ENCODE results near the gene TEX28. TPM values are rescaled to one million over a fixed set of nuclear protein-coding genes. Genes with fewer than 3 reads are reported as not detected.
"Not testable (repeated sequence)": the region's sequence is repeated elsewhere in the genome, so short reads cannot be mapped to it uniquely, and the experiment has no call there.

Gene TEX28
- polyA plus RNA-seq, 3 donors = not detected

- 81 to 93% (median 81%) methylated on average over 3 of the region's 3 CpGs for WGBS, 3 donors
Observed at GRCh38 chrX:154315416-154315815, 20.5 kb upstream of the TEX28 start.

GRCh38 chrX:154313147-154313546 lies 18.2 kb upstream of the TEX28 start:
- no peak overlapping the region for H3K27ac ChIP-seq (ENCODE audit: low read depth, low read length)
- 72 to 81% (median 78%) methylated on average over 5 of the region's 5 CpGs for WGBS, 3 donors

More at GRCh38 chrX:154315416-154315815, 20.5 kb upstream of the TEX28 start:
- H3K27ac ChIP-seq (ENCODE audit: low read depth, low read length) = no peak overlapping the region

DNA sequence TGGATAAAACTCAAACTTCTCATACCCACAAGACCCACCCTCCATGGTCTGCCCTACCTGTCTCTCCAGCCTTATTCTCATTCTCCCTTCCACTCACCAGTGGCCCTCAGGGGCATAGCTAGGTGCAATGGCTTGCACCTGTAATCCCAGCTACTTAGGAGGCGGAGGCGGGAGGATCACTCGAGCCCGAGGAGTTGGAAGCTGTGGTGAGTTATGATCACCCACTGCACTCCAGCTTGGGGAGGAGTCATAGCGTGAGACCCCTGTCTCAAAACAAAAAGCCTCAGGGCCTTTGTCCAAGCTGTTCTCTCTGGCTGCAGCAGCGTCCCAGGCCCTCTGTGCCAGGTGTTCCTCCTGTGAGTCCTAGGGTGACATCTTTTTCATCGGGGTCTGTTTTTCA lies 17.2 kb upstream of the TEX28 start:
- no peak overlapping the region for H3K27ac ChIP-seq (ENCODE audit: low read depth, low read length)
- 91 to 96% (median 93%) methylated on average over 6 to 7 of the region's 7 CpGs for WGBS, 3 donors

GRCh38 chrX:154310616-154311536 lies 16.0 kb upstream of the TEX28 start:
- 65 to 83% (median 80%) methylated on average over 16 to 19 of the region's 19 CpGs for WGBS, 3 donors
- no peak overlapping the region for H3K27ac ChIP-seq (ENCODE audit: low read depth, low read length)

DNA sequence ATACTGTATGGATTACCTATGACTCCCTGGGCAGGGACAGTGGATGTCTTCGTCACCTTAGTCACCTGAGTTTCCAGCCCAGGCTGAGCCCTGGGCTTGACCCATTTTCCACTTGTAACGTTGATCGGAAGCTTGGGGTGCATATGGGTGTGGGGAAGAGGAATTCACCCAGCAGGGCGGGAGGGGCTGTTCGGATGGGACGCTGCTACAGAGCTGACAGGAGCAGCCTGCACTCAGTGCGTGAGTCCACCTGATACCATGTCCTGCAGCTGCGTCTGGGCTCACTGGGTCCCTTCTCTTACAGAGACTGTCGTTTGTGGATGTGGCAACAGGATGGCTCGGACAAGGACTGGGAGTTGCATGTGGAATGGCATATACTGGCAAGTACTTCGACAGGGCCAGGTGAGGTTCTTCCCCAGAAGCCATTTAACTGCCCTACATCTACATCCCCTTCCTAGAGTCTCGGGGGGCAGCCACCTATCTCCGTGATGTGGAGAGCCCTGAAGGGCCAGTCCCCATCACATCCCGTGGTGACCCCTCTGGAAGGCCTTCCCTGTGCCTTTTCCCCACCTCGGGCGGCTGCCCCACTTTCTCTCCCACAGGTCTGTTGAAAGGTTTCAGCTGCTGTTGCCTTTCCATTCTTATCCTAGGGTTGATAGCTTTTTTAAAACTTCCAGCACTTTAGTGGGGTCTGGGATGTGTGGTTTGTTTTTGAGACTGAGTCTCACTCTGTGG lies 14.3 kb upstream of the TEX28 start:
- 74 to 89% (median 84%) methylated on average over 16 of the region's 16 CpGs for WGBS, 3 donors
- H3K27ac ChIP-seq (ENCODE audit: low read depth, low read length) = no peak overlapping the region

DNA sequence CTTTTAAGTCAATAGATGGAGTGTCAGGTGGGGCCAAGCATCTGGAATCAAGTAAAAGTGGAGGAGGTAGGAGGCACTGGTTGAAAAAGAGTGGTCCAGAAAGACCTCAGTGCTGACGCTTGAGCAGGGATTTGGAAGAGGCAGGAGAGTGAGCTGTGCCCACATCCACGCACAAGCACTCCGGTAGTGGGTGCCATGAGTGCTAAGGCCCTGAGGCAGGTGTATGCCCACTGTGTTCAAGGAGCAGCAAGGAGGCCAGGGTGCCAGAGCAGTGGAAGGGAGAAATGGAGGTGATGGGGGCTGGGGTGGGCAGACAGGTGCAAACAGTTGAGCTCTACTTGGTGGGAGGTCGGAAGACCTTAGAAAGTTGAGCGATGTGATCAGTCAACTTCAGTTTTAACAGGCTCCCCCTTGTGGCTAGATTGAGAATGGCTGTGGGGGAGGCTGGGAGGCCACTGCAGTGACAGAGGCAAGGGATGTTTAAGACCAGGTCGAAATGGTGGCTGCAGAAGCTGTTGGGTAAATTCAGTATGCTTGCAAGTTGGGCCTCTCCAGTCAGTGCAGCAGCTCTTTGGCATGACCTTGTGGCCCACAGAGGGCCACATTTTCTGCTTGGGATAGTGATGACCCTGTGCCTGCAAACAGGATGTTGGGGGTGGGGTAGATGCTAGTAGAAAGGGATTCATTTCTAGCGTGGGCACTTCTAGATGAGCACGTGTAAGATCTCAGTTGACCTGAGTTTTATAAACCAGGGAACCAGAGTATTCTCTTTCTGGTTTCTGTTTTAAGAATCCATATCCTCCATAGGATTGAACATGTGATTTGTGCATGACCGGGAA lies 13.4 kb upstream of the TEX28 start:
- H3K27ac ChIP-seq (ENCODE audit: low read depth, low read length) = no peak overlapping the region
- 45 to 57% (median 48%) methylated on average over 9 of the region's 9 CpGs for WGBS, 3 donors

- WGBS, 3 donors = 76 to 77% (median 77%) methylated on average over 6 of the region's 6 CpGs
Observed at GRCh38 chrX:154307202-154307601, 12.3 kb upstream of the TEX28 start.

DNA sequence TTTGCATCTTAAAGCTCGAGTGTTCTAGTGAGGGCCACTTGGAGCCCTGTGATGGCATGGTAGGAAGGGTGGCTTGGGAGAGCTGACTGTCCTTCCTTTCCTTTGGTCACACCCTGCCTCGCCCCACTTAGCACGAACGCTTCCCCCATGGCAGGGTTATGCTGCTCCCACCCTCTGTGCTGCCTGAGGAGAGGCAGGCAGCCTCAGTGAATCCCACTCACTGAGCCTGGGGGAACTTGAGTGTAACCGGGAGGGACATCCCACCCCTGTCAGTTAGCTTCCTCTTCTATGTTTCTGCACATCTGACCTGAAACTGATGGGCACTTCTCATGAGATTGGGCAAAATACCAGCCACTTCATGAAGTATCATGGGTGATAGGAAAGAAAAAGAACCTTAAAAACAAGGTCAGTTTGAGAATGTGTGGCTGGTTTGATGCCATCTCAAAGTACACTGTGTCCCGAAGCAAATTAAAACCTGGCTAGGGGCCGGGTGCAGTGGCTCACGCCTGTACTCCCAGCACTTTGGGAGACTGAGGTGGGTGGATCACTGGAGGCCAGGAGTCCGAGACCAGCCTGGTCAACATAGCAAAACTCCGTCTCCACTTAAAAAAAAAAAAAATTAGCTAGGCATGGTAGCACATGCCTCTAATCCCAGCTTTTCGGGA lies 10.7 kb upstream of the TEX28 start:
- H3K27ac ChIP-seq (ENCODE audit: low read depth, low read length) = no peak overlapping the region

More at GRCh38 chrX:154307202-154307601, 12.3 kb upstream of the TEX28 start:
- no peak overlapping the region for H3K27ac ChIP-seq (ENCODE audit: low read depth, low read length)

DNA sequence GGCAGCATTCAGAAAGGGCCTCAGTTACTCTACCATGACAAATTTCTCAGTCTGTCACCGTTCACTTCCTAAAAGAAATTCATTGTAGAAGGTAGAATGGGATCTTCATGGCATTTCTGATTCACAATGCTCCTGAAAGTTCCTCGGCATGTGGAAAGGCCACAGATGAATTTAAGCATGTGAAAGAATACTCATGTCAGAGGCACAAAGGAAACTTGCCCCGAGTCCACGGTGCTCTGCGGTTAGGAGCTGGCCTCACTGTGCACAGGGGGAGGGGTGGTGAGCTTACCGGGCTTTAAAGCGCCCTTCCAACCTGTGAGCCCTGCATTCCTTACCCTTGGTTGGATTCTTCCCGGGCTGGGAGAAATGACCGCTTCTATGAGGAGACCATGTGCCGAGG lies 9.9 kb upstream of the TEX28 start:
- no peak overlapping the region for H3K27ac ChIP-seq (ENCODE audit: low read depth, low read length)
- WGBS, 3 donors = 77 to 90% (median 84%) methylated on average over 6 to 10 of the region's 10 CpGs

More for the DNA sequence above, 10.7 kb upstream of the TEX28 start:
- 76 to 87% (median 77%) methylated on average over 10 to 11 of the region's 11 CpGs for WGBS, 3 donors

DNA sequence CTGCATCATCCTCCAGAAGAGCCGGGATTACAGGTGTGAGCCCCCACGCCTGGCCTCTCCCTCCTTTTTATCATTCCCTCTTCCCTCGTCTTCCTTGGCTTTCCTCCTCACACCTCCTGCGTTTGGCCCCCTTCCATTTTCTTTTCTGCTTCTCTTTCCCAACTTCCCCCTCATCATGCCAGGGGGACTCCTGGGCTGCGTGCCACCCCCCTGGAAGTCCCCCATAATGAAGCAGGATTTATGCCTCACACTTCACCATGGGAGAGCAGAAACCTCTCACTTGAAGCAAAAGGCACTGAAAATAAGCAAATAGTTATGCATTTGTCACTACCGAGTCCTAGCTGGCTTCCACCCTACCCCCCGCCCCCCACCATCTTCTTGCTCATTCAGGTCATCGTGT lies 8.6 kb upstream of the TEX28 start:
- H3K27ac ChIP-seq (ENCODE audit: low read depth, low read length) = no peak overlapping the region
- 69 to 75% (median 70%) methylated on average over 7 to 8 of the region's 8 CpGs for WGBS, 3 donors

- not testable (repeated sequence) for H3K27ac ChIP-seq (ENCODE audit: low read depth, low read length)
- 85 to 89% (median 88%) methylated on average over 6 to 7 of the region's 7 CpGs for WGBS, 3 donors
Observed at GRCh38 chrX:154302998-154303397, 8.1 kb upstream of the TEX28 start.

DNA sequence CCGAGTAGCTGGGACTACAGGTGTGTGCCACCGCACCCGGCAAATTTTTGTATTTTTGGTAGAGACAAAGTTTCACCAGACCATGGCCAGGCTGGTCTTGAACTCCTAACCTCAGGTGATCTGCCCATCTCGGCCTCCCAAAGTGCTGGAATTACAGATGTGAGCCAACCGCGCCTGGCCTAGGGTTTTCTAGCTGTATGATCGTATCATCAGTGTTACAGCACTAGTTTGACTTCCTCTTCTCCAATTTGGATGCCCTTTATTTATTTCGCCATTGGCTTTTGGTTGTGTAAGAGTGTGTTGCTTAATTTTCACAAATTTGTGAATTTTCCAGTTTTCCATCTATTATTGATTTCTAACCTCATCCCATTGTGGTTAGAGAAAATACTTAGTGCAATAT lies 5.9 kb upstream of the TEX28 start:
- 66 to 90% (median 75%) methylated on average over 8 of the region's 8 CpGs for WGBS, 3 donors
- no peak overlapping the region for H3K27ac ChIP-seq (ENCODE audit: low read depth, low read length)

- no peak overlapping the region for H3K27ac ChIP-seq (ENCODE audit: low read depth, low read length)
- 78 to 87% (median 83%) methylated on average over 7 of the region's 7 CpGs for WGBS, 3 donors
Observed at GRCh38 chrX:154298312-154298711, 3.4 kb upstream of the TEX28 start.

DNA sequence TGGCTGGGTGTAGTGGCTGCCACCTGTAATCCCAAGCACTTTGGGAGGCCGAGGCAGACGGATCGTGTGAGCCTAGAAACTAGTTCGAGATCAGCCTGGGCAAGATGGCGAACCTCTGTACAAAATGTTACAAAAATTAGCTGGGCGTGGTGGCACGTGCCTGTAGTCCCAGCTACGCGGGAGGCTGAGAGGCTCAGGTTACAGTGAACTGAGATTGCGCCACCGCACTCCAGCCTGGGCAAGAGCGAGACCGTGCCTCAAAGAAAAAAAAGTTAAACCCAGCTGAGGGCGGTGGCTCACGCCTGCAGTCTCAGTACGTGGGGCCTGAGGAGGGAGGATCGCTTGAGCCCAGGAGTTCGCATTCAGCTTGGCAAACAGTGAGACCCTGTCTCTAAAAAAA lies 1.8 kb upstream of the TEX28 start:
- no peak overlapping the region for H3K27ac ChIP-seq (ENCODE audit: low read depth, low read length)
- 87 to 91% (median 89%) methylated on average over 18 of the region's 18 CpGs for WGBS, 3 donors

- WGBS, 3 donors = 96 to 97% (median 96%) methylated on average over 31 to 37 of the region's 37 CpGs
- H3K27ac ChIP-seq (ENCODE audit: low read depth, low read length) = no peak within 1 kb of the TSS
Observed at GRCh38 chrX:154295664-154296310, 863 bp upstream of the TEX28 start, which contains the start of gene TKTL1. Gene TKTL1, plus strand, starts transcription at chrX:154295795. Its CDS starts 65 bp downstream, at chrX:154295860.

DNA sequence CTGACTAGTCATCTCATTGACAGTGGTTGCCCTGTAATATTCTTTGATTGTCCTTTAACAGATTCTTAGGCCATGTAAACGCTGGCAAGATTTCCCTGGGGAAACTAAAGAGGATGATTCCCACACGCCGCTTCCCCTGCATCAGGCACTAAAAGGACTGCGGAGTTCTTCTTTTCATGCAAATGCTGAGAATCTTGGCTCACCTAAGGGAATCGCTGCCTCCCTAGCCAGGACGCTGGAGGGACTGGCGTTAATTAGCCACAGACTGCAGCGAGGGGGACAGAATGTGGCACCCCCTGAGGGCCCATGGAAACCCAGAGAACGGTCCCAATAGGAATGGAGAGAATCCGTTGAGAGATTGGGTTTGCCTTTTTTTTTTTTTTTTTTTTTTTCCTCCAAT lies 8.5 kb downstream of the TEX28 start:
- not testable (repeated sequence) for H3K27ac ChIP-seq (ENCODE audit: low read depth, low read length)
- WGBS, 3 donors = no CpG with 5 or more reads among the region's 10 CpGs

DNA sequence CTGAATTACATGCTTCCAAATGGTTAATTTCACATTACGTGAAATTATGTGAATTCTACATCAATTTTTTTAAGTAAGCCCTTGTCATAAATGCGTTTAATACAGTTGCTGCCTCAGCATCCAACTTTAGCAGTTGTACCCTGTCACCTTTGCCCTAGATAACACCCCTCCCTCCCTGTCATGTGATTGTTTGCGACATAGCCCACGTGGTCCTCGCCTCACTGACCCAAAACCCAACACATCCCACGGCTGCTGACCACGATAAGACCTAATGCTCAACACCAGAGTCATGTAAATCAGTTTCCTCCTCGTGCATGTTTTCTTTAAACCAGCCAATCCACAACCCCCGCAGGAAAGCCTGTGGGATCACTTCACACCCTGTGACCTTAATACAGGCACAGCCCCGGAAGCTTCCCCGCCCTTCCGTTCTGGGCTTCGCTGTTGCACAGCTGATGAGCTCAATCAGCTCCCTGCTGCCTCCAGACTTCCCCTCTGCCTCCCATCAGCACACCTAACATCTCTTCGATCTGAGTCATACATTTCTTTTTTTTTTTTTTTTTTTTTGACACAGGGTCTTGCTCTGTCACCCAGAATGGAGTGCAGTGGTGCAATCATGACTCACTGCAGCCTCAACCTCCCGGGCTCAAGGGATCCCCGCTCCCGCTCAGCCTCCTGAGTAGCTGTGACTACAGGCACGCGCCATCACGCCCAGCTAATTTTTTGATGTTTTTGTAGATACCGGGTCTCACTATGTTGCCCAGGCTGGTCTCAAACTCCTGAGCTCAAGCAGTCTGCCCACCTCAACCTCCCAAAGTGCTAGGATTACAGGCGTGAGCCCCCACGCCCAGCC lies 10.2 kb downstream of the TEX28 start:
- WGBS, 3 donors = no CpG with 5 or more reads among the region's 23 CpGs
- not testable (repeated sequence) for H3K27ac ChIP-seq (ENCODE audit: low read depth, low read length)
